ENCODE results near the gene DKK3. TPM values are rescaled to one million over a fixed set of nuclear protein-coding genes. Genes with fewer than 3 reads are reported as not detected.

The DKK3 gene
- total RNA-seq, 2 experiments from 2014 or later, result not detected

DNA sequence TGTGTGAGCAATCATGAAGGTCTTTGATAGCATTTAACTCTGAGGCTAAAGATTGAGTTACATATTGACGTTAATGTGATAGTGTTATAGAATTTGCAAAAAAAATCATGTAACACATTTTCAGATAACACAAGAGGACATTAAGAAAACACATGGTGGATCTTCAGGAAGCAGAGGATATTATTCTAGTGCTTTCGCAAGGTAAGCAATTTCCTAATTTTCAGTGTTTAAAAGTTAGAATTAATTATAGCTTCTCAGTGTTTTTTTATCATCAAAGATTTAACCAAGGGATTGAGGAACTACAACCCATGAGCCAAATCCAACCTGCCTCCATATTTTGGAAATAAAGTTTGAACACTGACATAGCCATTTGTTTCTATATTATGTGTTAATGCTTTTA is 78.5 kb downstream of the DKK3 start:
- peaks cover 36% of the 10 kb centered on the region for H3K36me3 Mint-ChIP-seq (ENCODE audit: low read depth)
- CTCF ChIA-PET, result no interaction called here

DNA sequence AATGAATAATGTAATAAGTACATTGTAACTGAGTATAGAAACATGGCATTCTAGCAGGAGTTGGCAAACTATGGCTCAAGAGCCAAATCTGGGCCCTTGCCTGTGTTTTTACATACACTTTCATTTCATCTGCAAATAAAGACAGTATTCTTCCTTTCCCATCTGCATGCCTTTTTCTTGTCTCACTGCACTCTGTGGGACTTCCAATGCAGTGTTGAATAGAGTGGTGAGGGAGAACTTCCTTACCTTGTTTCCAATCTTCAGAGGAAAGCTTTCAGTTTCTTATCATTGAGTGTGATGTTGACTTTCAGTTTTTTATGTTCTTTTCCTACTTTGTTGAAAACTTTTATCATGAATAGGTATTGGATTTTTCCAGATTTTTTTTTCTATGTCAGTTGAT is 84.6 kb downstream of the DKK3 start:
- peaks cover 31% of the 10 kb centered on the region for H3K36me3 Mint-ChIP-seq (ENCODE audit: low read depth)
- no peak for DNase-seq
- peaks cover 12% of the 10 kb centered on the region for H3K4me1 Mint-ChIP-seq (ENCODE audit: low read depth)
- H3K27ac Mint-ChIP-seq, result no peak overlapping the region
- H3K9me3 Mint-ChIP-seq, result no peaks in the 10 kb centered on the region
- CTCF ChIA-PET, result no interaction called here
- H3K27me3 Mint-ChIP-seq (ENCODE audit: low read depth), result no peaks in the 10 kb centered on the region
- intact Hi-C loops (cut with micrococcal nuclease), result no loop called here
- no peak overlapping the region for H3K4me3 Mint-ChIP-seq

More for the DNA sequence above, 78.5 kb downstream of the DKK3 start:
- DNase-seq, result no peak
- H3K27ac Mint-ChIP-seq, result no peak overlapping the region
- no peaks in the 10 kb centered on the region for H3K9me3 Mint-ChIP-seq
- H3K4me1 Mint-ChIP-seq (ENCODE audit: low read depth), result peaks cover 5% of the 10 kb centered on the region
- H3K4me3 Mint-ChIP-seq, result no peak overlapping the region
- intact Hi-C loops (cut with micrococcal nuclease), result no loop called here
- no peaks in the 10 kb centered on the region for H3K27me3 Mint-ChIP-seq (ENCODE audit: low read depth)

DNA sequence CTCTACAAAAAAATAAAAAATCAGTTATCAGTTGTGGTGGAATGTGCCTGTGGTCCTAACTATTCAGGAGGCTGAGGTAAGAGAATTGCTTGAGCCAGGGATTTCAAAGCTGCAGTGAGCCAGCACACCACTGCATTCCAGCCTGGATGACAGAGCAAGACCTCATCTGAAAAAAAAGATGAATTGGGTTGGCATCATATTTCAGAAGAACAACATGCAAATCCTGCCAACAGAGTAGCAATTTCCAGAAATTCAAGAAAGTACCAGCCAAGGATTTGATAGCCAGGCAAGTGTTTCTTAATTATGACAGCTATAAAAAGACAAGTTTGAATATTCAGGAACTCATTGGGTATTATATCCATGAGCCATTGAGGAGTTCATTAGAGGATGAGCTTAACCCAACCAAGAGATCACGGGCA is 91.4 kb downstream of the DKK3 start:
- Mint-ChIP-seq H3K4me1 (ENCODE audit: low read depth) (no peaks in the 10 kb centered on the region), H3K36me3 (ENCODE audit: low read depth) (peaks cover 13% of the 10 kb centered on the region), H3K27me3 (ENCODE audit: low read depth) (no peaks in the 10 kb centered on the region), H3K9me3 (no peaks in the 10 kb centered on the region), H3K27ac (no peak overlapping the region), H3K4me3 (no peak overlapping the region)
- intact Hi-C loops (cut with micrococcal nuclease), result no loop called here
- DNase-seq, result no peak
- CTCF ChIA-PET, result no interaction called here

DNA sequence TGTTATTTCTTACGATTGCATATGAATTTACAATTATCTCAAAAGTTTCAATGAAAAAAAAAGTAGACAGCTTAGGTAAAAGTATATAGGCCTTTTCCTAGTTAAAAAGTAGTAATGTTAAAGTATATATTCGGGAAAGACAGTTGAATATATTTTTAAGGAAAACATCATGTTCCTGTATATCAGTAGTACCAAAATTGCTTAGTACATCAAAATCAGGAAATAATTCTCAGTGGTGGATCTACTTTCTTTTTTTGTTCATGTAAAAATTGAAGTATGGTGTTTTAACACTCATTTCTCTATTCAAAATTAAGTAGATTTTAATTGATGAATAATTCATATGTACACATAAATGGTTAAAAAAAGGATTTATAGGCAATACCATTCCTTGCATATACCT is 92.8 kb downstream of the DKK3 start:
- H3K4me3 Mint-ChIP-seq, result no peak overlapping the region
- no peak overlapping the region for H3K27ac Mint-ChIP-seq
- CTCF ChIA-PET, result no interaction called here
- H3K4me1 Mint-ChIP-seq (ENCODE audit: low read depth), result no peaks in the 10 kb centered on the region
- no peaks in the 10 kb centered on the region for H3K9me3 Mint-ChIP-seq
- intact Hi-C loops (cut with micrococcal nuclease), result no loop called here
- DNase-seq, result no peak
- H3K36me3 Mint-ChIP-seq (ENCODE audit: low read depth), result peaks cover 22% of the 10 kb centered on the region
- no peaks in the 10 kb centered on the region for H3K27me3 Mint-ChIP-seq (ENCODE audit: low read depth)

DNA sequence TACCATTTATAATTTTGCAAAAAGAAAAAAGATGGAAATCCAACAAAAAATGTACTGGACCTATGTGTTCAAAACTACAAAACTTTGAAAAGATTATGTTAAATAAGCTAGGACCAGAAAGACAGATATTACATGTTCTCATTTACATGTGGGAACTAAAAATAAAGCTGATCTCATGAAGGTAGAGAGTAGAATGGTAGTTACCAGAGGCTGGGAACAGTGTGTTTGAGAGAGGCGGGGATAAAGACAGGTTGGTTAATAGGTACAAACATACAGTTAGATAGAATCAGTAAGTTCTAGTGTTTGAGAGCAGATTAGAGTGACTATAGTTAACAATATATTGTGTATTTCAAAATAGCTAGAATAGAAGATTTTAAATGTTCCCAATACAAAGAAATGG is 95.0 kb downstream of the DKK3 start:
- no peaks in the 10 kb centered on the region for H3K4me1 Mint-ChIP-seq (ENCODE audit: low read depth)
- H3K27ac Mint-ChIP-seq, result no peak overlapping the region
- H3K9me3 Mint-ChIP-seq, result no peaks in the 10 kb centered on the region
- intact Hi-C loops (cut with micrococcal nuclease), result no loop called here
- no peak for DNase-seq
- peaks cover 23% of the 10 kb centered on the region for H3K36me3 Mint-ChIP-seq (ENCODE audit: low read depth)
- H3K4me3 Mint-ChIP-seq, result no peak overlapping the region
- H3K27me3 Mint-ChIP-seq (ENCODE audit: low read depth), result no peaks in the 10 kb centered on the region
- CTCF ChIA-PET, result interaction anchor here (0.9 to 1.3 kb wide), 2 partner anchors 19 to 54 kb away, joined by 3 to 4 read pairs; no protein-coding TSS in a partner anchor

Other genes with a start within 250 kb of the DKK3 start
- gene USP47, start 166.7 kb downstream of the DKK3 start, total RNA-seq, result 10 to 100 TPM; 52.4 to 56.0 TPM
- 10 to 100 TPM; 48.7 to 54.6 TPM for gene MICAL2, start 102.0 kb upstream of the DKK3 start, total RNA-seq

Measured in activated naive CD4-positive, alpha-beta T cell treated with anti-CD3 and anti-CD28 coated beads for 36 hours (primary cell).